ENCODE results near the gene TSTD2. TPM values are rescaled to one million over a fixed set of nuclear protein-coding genes. Genes with fewer than 3 reads are reported as not detected.

Gene TSTD2
- total and polyA plus RNA-seq, 10 donors, result 8.1 to 31.0 (median 19.2) TPM

DNA sequence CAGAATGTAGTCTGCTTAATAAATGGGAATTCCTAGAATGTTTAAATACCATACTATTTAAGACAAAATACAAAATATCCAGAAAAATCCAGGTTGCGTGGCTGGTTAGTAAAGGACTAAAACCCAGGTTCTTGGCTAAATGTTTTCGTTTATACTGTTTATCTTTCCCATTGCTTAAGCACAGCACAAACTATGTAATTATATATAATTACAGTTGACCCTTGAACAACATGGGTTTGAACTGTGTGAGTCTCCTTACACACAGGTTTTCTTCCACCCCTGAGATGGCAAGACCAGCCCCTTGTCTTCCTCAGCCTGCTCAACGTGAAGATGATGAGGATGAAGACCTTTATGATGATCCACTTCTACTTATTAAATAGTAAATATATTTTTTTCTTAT lies 39.2 kb upstream of the TSTD2 start:
- Histone ChIP-seq H3K9me3 (no peaks in the 10 kb centered on the region), H3K27me3 (replicated peaks in 1 of 7) (no peaks in the 10 kb centered on the region), H3K4me1 (peaks cover 0 to 3% (median 0%) of the 10 kb centered on the region in 6 donors), H3K27ac (no peak overlapping the region), H3K4me3 (no peak overlapping the region), H3K36me3 (peaks cover 0 to 100% (median 97%) of the 10 kb centered on the region in 6 donors)
- TF ChIP-seq POLR2A (IDR thresholded peaks at IDR 0.05) (no peak), POLR2AphosphoS5 (IDR thresholded peaks at IDR 0.05) (no peak)
- DNase-seq, result no peak
- 94 to 97% (median 96%) methylated on average over 3 of the region's 3 CpGs for WGBS, 5 donors
- intact Hi-C loops (cut with DNase I; ENCODE audit: low total_unique reads), result no loop called here

DNA sequence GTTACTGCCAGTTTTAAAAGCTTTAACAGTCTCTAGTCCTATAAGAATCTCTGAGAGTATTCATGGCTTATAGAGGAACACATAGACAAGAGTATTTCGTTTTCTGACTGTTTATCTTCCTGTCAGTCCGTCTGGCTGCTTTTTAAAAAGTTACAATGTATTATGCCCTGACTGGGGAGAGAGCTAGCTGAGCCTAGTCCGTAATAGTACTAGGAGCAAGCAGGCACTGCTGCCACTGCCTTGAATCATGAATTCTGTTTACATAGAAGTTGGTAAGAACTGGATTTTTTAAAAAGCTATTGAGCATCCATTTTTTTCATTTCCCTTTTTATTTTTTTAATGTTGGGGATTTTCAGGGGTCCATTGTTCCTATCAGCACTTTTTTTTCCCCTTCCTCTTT lies 37.4 kb upstream of the TSTD2 start:
- H3K9me3 ChIP-seq, result no peaks in the 10 kb centered on the region
- intact Hi-C loops (cut with DNase I; ENCODE audit: low total_unique reads), result no loop called here

DNA sequence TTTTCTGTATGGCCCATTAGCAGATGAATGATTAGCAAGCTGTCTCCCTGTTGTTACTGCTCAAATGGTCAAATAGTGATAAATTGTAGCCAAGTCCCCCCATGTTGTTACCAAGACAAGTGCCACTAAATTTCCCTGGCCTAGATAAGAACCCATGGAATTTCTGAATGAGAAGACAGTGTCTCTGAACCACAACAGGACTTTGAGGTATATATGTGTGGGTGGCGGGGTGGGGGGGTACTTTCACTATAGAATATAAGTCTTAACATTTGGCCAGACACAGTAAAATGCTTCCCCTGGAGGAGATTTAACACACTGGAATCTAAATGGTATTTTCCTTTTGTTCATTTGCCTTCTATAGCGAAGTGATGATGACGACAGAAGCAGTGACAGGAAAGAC lies 35.3 kb upstream of the TSTD2 start:
- peaks cover 0 to 100% (median 97%) of the 10 kb centered on the region in 6 donors for H3K36me3 ChIP-seq
- intact Hi-C loops (cut with DNase I; ENCODE audit: low total_unique reads), result no loop called here
- H3K27me3 ChIP-seq (replicated peaks in 1 of 7), result no peaks in the 10 kb centered on the region
- H3K27ac ChIP-seq, result no peak overlapping the region
- peaks cover 0 to 15% (median 5%) of the 10 kb centered on the region in 6 donors for H3K4me1 ChIP-seq
- TF ChIP-seq, protein P1, sequence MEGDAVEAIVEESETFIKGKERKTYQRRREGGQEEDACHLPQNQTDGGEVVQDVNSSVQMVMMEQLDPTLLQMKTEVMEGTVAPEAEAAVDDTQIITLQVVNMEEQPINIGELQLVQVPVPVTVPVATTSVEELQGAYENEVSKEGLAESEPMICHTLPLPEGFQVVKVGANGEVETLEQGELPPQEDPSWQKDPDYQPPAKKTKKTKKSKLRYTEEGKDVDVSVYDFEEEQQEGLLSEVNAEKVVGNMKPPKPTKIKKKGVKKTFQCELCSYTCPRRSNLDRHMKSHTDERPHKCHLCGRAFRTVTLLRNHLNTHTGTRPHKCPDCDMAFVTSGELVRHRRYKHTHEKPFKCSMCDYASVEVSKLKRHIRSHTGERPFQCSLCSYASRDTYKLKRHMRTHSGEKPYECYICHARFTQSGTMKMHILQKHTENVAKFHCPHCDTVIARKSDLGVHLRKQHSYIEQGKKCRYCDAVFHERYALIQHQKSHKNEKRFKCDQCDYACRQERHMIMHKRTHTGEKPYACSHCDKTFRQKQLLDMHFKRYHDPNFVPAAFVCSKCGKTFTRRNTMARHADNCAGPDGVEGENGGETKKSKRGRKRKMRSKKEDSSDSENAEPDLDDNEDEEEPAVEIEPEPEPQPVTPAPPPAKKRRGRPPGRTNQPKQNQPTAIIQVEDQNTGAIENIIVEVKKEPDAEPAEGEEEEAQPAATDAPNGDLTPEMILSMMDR (IDR thresholded peaks at IDR 0.05 in 8 of 11, conservative IDR thresholded peaks at IDR 0.05 in 3 of 11), result no peak
- TF ChIP-seq POLR2A (IDR thresholded peaks at IDR 0.05) (no peak), POLR2AphosphoS5 (IDR thresholded peaks at IDR 0.05) (no peak)
- 61 to 96% (median 94%) methylated on average over 3 of the region's 3 CpGs for WGBS, 5 donors
- DNase-seq, result no peak
- no peaks in the 10 kb centered on the region for H3K9me3 ChIP-seq
- H3K4me3 ChIP-seq, result no peak overlapping the region

More for the DNA sequence above, 37.4 kb upstream of the TSTD2 start:
- H3K27ac ChIP-seq, result no peak overlapping the region
- DNase-seq, result no peak
- peaks cover 0 to 15% (median 5%) of the 10 kb centered on the region in 6 donors for H3K4me1 ChIP-seq
- no peaks in the 10 kb centered on the region for H3K27me3 ChIP-seq (replicated peaks in 1 of 7)
- TF ChIP-seq POLR2A (IDR thresholded peaks at IDR 0.05) (no peak), POLR2AphosphoS5 (IDR thresholded peaks at IDR 0.05) (no peak)
- TF ChIP-seq, protein P1 (IDR thresholded peaks at IDR 0.05 in 8 of 11, conservative IDR thresholded peaks at IDR 0.05 in 3 of 11), result no peak
- H3K4me3 ChIP-seq, result no peak overlapping the region
- 48 to 90% (median 85%) methylated on average over 3 of the region's 3 CpGs for WGBS, 5 donors
- peaks cover 0 to 100% (median 97%) of the 10 kb centered on the region in 6 donors for H3K36me3 ChIP-seq

DNA sequence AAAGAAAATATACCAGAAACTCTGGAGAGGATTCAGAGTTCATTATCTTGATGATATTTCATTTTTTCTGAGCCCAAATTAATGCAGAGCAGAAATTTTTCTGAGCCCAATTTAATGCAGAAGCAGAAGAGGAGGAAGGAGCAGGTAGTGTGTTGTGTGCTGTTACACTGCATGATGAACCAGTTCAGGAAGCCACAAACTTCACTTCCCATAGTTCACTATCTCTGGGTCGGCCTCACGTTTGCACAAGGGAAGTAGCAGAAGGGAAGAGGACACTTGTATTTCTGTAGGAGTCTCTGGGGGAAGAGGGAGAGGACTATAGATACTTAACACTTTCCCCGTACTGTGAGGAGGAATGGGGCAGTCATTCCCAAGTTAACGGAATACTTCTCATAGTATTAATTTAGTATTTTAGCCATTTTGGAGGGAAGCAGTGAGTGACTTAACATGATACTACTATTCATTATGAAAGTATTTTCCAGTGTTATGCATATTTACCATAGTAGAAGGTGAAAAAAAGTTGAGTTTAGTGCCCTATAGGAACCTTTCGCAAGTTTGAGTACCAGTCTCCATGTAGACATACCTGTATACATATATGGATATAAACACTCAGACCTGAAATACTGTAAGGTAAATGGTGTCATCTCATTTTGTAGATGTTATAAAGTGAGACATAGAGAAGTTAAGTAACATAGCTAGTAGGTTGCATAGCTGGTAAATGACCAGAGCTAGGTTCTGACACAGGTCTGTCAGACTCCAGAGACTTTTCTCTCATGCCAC lies 33.9 kb upstream of the TSTD2 start:
- peaks cover 0 to 100% (median 96%) of the 10 kb centered on the region in 6 donors for H3K36me3 ChIP-seq
- H3K27ac ChIP-seq, result peak overlapping the region in 2 of 8 donors; percentile 19 to 28
- TF ChIP-seq, protein P1 (IDR thresholded peaks at IDR 0.05 in 8 of 11, conservative IDR thresholded peaks at IDR 0.05 in 3 of 11), result no peak
- TF ChIP-seq POLR2AphosphoS5 (IDR thresholded peaks at IDR 0.05) (no peak), POLR2A (IDR thresholded peaks at IDR 0.05) (no peak)
- WGBS, 5 donors, result 51 to 60% (median 58%) methylated on average over 5 of the region's 5 CpGs
- no peak for DNase-seq
- no peaks in the 10 kb centered on the region for H3K9me3 ChIP-seq
- intact Hi-C loops (cut with DNase I; ENCODE audit: low total_unique reads), result no loop called here
- no peaks in the 10 kb centered on the region for H3K27me3 ChIP-seq (replicated peaks in 1 of 7)
- peaks cover 0 to 15% (median 5%) of the 10 kb centered on the region in 6 donors for H3K4me1 ChIP-seq
- no peak overlapping the region for H3K4me3 ChIP-seq
